HCEC 1CT (cell line): Measurements from ENCODE around the gene EGR2.

Source experiments
- DNase-seq: peaks from one replicate; pipeline ENCODE4 v3.0.0-alpha.2; 2017

The EGR2 gene

GRCh38 chr10:62816331-62817120 is at the start of gene EGR2:
Gene EGR2 (minus strand): TSS chr10:62816366. CDS start chr10:62816029, 337 bp downstream.
- DNase-seq: peak; percentile 95

GRCh38 chr10:62862447-62862846 is 46.3 kb upstream of the EGR2 start:
- DNase-seq: no peak

DNA sequence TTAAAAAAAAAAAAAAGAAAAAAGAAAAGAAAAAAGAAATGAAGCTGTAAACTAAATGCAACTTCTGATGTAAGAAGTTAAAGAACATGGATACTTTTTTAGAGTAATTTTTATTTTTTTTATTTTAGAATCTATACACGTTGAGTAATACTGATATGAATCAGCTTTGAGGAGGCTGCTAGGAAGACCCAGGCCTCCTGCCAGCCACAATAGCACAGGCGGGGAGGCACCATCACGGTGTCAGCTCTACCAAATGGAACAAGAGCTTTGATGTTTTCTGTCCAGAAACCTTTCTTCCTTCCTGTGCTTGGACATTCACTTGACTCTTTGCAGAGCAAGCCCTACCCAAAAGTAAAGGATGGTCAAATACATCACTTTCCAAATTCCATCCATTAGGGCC is 45.3 kb upstream of the EGR2 start:
- DNase-seq: no peak

DNA sequence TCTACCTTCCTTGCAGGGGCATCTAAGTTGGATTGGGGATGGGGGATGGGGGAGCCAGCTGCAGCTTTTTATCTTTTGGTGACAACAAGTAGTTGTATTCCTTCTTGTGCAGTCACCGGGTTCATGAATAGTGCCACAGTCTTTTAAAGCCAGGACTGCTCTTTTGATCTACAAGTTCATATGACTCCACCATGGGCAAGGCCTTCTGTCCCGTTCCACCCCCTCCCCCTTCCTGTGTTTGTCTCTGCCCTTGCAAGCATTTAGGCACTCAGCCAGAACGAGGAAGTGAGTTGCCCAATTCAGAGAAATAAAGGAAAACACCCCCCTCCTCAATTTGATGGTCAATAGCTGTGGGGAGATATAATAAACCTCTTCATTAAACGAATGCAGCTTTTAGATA is 44.8 kb upstream of the EGR2 start:
- DNase-seq: no peak

DNA sequence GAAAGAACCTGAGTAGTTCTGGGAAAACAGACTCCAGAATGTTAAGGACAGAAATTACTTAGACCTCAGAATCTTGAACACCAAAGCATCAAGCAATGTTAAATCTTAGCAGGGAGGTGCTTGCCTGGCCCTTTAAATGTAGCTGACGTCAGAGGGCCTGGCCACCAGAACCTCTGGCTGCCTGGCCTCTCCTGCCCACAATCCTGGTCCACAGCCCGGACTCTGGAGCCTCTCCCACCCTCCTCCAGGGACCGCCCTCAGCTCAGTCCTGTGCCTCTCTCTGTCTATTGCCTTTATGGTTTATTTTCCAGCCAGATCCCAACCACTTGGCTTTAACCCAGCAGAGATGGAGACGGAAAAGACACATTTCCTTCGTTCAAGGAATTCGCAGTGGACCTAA is 42.2 kb upstream of the EGR2 start:
- peak; percentile 22 for DNase-seq

GRCh38 chr10:62856021-62856420 is 39.9 kb upstream of the EGR2 start:
- no peak for DNase-seq

- DNase-seq: no peak
Measured at GRCh38 chr10:62853710-62854109, 37.5 kb upstream of the EGR2 start.

GRCh38 chr10:62852961-62853702 is 37.0 kb upstream of the EGR2 start:
- DNase-seq: no peak

DNA sequence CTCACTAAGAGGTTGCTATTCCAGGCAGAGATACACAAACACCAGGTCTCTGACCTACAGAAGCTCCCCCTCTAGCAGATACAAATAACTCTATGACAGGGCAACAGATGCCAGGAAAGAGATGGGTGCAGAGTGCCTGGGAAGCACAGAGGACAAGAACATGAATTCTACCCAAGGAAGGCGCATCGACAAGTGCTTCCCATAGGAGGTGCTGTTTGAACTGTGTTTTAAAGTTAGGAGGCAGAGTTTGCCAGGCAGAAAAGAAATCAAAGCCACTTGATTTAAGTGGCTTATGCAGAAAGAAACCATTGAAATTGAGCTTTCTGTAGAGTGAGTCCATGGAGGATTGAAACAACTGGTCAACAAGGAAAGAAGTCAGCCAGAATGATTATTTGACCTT is 35.3 kb upstream of the EGR2 start:
- peak; percentile 22 for DNase-seq

- no peak for DNase-seq
Measured at GRCh38 chr10:62850646-62851045, 34.5 kb upstream of the EGR2 start.

- no peak for DNase-seq
Measured at GRCh38 chr10:62847433-62847832, 31.3 kb upstream of the EGR2 start.

GRCh38 chr10:62844280-62845011 is 28.3 kb upstream of the EGR2 start:
- DNase-seq: no peak

GRCh38 chr10:62843600-62843999 is 27.4 kb upstream of the EGR2 start:
- no peak for DNase-seq

- no peak for DNase-seq
Measured at GRCh38 chr10:62842983-62843382, 26.8 kb upstream of the EGR2 start.

DNA sequence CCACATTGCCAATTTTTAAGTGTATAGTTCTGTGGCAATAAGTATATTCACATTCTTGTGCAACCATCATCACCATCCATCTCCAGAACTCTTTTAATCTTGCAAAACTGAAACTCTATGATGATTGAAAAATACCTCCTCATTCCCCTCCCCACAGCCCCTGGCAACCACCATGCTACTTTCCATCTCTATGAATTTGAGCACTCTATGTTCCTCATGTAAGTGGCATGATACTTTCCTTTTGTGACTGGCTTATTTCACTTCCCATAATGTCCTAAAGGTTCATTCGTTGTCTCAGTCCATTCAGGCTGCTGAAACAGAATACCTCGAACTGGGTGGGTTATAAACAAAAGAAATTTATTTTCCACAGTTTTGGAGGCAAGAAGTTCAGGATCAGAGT is 23.4 kb upstream of the EGR2 start:
- DNase-seq: no peak

DNA sequence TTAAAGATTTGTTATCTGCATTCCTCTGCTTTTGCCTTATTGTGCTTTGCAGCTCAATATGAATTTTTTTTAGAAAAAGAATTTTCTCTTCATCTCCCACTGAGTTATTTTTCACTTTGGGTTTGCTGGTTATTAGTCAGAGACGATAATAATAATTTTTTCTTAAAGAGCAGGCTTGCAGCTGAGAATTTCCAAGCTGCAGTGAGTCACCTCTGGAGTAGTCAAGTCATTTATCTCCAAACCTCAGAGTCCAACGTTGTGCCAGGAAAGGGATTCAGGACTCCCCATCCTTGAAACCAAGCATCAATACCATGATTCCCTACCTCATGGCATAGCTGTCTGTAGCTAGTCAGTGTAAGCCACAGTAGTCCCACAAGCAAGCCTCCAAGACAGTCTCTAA is 15.2 kb upstream of the EGR2 start:
- peak; percentile 63 for DNase-seq

GRCh38 chr10:62830679-62831078 is 14.5 kb upstream of the EGR2 start:
- no peak for DNase-seq

- no peak for DNase-seq
Measured at GRCh38 chr10:62829622-62830021, 13.5 kb upstream of the EGR2 start.

DNA sequence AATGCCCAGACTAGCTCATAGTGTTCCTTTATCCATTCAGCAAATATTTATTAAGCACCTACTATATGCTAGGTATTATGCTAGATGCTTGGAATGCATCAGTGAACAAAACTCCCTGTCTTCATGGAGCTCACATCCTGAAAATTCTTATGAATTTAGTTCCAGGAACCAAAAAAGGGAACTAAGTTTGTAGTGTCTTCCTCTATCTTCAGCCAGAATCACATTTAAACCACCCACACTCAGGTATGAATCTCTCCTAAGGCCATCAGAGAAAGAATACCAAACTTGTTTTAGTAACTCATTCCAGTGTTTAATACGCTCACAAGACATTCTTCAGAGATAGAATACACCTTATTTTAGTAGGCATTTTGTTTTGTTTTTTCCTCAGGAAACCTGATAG is 10.1 kb upstream of the EGR2 start:
- DNase-seq: no peak

GRCh38 chr10:62820586-62820985 is 4.4 kb upstream of the EGR2 start:
- no peak for DNase-seq

DNA sequence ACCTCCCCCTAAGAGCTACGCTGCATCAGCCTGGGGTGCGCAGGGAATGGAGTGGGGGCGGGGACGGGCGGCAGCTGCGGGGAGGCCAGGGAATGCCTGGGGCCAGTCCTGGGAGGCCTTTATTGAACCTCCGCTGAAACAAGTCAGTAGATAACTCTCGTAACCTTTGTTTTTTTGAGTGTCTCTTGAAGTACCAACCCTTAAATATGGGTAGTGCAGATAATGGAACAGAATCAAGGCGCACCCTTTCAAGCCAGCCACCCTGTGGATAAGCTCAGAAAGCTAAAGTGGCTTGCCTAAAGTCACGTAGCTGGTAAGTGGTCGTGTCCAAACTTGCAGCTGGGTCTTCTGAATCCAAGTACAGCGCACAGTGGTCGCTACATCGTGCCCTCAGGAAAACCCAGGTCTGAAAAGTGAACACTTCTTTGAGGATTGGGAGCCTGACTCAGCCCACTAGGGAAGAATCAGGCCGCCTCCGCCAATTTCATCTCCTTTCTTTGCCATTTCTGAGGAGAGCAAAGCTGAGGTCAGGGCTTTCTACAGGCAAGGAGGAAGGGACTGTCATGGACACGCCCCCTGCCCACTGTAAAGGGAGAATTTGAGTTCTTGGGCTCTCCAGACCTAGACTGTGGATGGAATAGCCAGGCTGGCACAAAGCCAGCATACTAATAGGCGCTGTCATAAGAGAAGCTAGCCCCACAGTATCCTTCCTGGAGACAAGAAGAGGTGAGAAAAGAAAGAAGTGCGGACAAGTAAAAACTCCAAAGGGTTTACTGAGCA is 3.2 kb upstream of the EGR2 start:
- no peak for DNase-seq

- DNase-seq: no peak
Measured at GRCh38 chr10:62818426-62819011, 2.4 kb upstream of the EGR2 start.
